GM12801 (cell line): ENCODE measurements around the gene NDUFAF8.

Experiments used
- CTCF ChIP-seq: IDR thresholded peaks from one replicate; pipeline ENCODE4 v1.5.1; 2011; ENCODE audit warnings: control low read depth; ENCODE audit not compliant: insufficient read length; ENCODE audit errors: extremely low read depth

Gene NDUFAF8

DNA sequence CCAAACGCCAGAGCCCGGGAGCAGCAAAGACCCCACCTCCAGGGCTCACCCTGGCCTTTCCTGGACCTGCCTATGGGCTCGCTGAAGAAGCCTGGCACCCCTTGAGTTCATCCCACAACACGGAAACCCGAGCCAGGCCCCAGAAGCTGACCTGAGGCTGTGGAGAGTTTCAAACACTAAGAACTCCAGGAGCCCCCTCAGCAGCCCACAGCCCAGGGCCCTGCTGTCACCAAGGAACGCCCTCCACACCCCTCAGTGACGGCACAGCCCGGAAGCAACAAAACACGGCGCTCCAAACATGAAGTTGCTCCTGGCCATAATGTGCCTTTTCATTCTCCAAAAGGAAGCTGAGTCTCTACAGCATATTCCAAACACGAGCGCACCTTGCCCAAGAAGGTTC lies 46.8 kb downstream of the NDUFAF8 start:
- TF ChIP-seq CTCF = no peak

DNA sequence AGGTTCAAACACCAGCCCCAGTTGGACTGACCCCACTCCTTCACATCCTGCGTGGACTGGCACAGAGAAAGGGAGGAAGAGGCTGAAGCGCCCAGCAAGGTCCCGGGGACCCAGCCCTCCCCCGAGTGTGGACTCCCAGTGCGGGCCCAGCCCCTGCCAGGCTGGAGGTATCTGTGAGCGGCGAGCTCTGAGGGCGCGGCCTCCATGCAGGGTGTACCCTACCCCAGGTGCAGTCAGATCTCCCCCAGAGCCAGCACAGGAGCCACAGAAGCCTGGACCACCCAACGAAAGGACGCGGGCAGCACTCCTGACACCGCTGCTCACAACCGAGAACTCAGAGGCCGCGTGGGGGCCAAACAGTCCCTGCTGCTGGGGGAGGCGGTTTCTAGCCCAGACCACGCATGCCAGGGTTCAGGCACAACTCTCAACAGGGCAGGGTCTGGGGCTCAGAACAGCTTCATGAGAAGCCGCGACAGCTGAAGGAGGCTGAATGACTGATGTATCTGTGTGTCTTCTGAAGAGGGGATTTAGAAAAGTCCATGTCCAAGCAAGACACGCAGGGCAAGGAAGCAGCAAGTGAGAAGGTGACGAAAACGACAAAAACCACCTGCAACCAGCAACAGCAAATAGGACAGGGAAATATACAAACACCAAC lies 47.5 kb downstream of the NDUFAF8 start:
- TF ChIP-seq CTCF = no peak

DNA sequence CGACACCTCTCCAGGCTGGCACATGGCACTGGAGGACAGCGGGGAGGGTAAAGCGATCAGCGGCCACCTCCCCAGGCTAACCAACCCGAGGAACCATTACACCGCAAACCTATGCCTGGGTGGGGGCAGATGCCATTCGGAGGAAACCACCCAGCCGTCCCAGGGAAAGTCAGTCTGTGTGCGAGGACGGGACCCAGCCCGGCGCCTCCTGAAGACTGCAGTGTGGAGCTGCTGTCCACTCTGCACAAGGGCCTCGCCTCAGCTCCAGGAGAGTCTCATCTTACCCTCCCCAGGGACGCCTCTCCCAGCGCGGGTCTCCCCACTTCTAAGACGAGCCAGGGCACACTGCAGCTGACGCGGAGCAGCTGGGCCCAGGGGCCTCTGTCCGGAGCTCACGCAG lies 48.0 kb downstream of the NDUFAF8 start:
- no peak for TF ChIP-seq CTCF

- no peak for TF ChIP-seq CTCF
Measured at GRCh38 chr17:81287741-81288430, 48.8 kb downstream of the NDUFAF8 start.

DNA sequence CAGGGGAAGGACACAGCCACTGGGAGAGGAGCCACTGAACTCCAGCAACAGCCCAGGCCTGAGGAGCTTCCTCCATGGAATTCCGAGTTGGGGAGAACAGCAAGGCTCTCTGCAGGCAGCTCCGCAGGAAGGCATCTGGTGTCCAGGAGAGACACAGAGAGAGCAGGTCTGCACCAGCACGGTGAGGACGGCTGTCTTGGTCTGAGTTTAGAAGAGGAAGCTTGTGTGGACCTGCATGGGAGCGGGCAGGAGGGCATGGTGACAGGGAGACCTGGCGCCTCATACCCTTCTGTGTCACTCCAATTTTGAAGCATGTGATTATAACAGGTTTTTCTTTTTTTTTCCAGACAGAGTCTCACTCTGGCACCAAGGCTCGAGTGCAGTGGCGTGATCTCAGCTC lies 49.6 kb downstream of the NDUFAF8 start:
- TF ChIP-seq CTCF = no peak

GRCh38 chr17:81289627-81290026 lies 50.5 kb downstream of the NDUFAF8 start:
- no peak for TF ChIP-seq CTCF

DNA sequence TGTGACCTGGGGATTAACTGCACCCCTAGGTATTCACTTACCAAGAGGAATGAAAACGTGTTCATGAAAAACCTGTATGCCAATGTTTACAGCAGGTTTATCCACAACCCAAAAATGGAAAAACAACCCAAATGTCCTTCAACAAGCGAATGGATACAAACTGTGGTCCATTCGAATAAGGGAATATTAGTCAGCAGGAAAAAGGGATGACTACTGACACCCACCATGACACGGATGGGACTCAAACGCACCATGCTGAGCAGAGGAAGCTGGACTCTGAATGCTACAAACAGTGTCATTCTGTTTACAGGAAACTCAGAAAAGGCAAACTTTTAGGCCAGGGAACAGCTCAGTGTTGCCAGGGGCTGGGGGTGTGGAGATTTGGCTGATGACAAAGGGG lies 51.1 kb downstream of the NDUFAF8 start:
- no peak for TF ChIP-seq CTCF
